H1 (cell line): ENCODE data around the gene GPD1L. TPM values are rescaled to one million over a fixed set of nuclear protein-coding genes. Genes with fewer than 3 reads are reported as not detected.

ENCODE experiments used
- CTCF ChIA-PET: fragments of 300-600 bp; sonication (Branson Sonifier 250); formaldehyde crosslinking; loops from one replicate; lab custom pipeline; 2021; ENCODE audit not compliant: partially characterized antibody; lab: Charles Lee
- POLR2A ChIA-PET: fragments of 300-600 bp; sonication (Branson Sonifier 250); formaldehyde crosslinking; loops from one replicate; lab custom pipeline; 2021; ENCODE audit warnings: inconsistent platforms; ENCODE audit not compliant: partially characterized antibody; lab: Charles Lee
- DNase-seq, 2 experiments: peaks; one replicate each; pipeline versions ENCODE4 v3.0.0 to v3.0.0-alpha.2; 2010 to 2022; ENCODE audit warnings: low spot score in 2 of 2, low read depth in 1 of 2, mixed read lengths in 1 of 2
- FAIRE-seq: peaks from 2 replicates; lab custom pipeline; 2011; peaks lifted over from hg19 to GRCh38; lab: Jason Lieb, UNC
- H2AFZ ChIP-seq: 2 replicates; pipeline ENCODE4 v1.8.1; 2012; ENCODE audit warnings: low read length, inconsistent platforms
- H2AK5ac ChIP-seq: 2 replicates; pipeline ENCODE4 v1.6.1; 2013; ENCODE audit warnings: low read depth, low read length
- H2BK120ac ChIP-seq: replicated peaks from 2 replicates; pipeline ENCODE3; 2013; ENCODE audit warnings: low read depth, low read length, inconsistent platforms
- H2BK12ac ChIP-seq: 2 replicates; pipeline ENCODE4 v1.6.1; 2013; ENCODE audit warnings: low read depth, low read length
- H2BK15ac ChIP-seq: 2 replicates; pipeline ENCODE4 v1.6.1; 2013; ENCODE audit warnings: low read length
- H2BK20ac ChIP-seq: 2 replicates; pipeline ENCODE4 v1.6.1; 2013; ENCODE audit warnings: low read length
- H2BK5ac ChIP-seq: 2 replicates; pipeline ENCODE4 v1.6.1; 2013; ENCODE audit warnings: low read depth, low read length
- H3K14ac ChIP-seq: 2 replicates; pipeline ENCODE4 v1.6.1; 2013; ENCODE audit warnings: inconsistent platforms; ENCODE audit not compliant: insufficient read length
- H3K18ac ChIP-seq: 2 replicates; pipeline ENCODE4 v1.6.1; 2013; ENCODE audit warnings: low read length; ENCODE audit errors: extremely low read depth
- H3K23ac ChIP-seq: 2 replicates; pipeline ENCODE4 v1.6.1; 2013; ENCODE audit warnings: inconsistent platforms; ENCODE audit not compliant: insufficient read length
- H3K23me2 ChIP-seq: 2 replicates; pipeline ENCODE4 v1.6.1; 2013; ENCODE audit warnings: low read depth, low read length
- H3K27ac ChIP-seq: 2 replicates; pipeline ENCODE4 v1.6.1; 2011; ENCODE audit warnings: low read depth, low read length, inconsistent platforms
- H3K27me3 ChIP-seq, 4 experiments: replicated peaks in 1 of 4; 1 replicate in 1 of 4; 2 replicates in 3 of 4; pipeline versions ENCODE4 v1.6.1 to v1.8.1; 2011 to 2013; ENCODE audit warnings: low read length in 3 of 4, mild to moderate bottlenecking in 3 of 4, inconsistent platforms in 2 of 4, mixed read lengths in 2 of 4, moderate library complexity in 1 of 4; ENCODE audit not compliant: control insufficient read depth in 3 of 4, insufficient read depth in 3 of 4; ENCODE audit errors: extremely low read depth in 1 of 4
- H3K36me3 ChIP-seq, 4 experiments: 2 replicates each; pipeline versions ENCODE4 v1.6.1 to v1.8.1; 2011 to 2013; ENCODE audit warnings: mild to moderate bottlenecking in 4 of 4, low read length in 3 of 4, moderate library complexity in 2 of 4, control low read depth in 1 of 4, inconsistent platforms in 1 of 4; ENCODE audit not compliant: insufficient read depth in 4 of 4, control insufficient read depth in 2 of 4
- H3K4ac ChIP-seq: replicated peaks from 2 replicates; pipeline ENCODE3; 2013; ENCODE audit warnings: low read length, low read depth, mixed read lengths, inconsistent platforms; ENCODE audit not compliant: insufficient read length
- H3K4me1 ChIP-seq, 4 experiments: replicated peaks in 1 of 4; 1 replicate in 1 of 4; 2 replicates in 3 of 4; pipeline versions ENCODE4 v1.6.1 to v1.8.1; 2011 to 2013; ENCODE audit warnings: low read length in 3 of 4, inconsistent platforms in 2 of 4, mixed read lengths in 1 of 4; ENCODE audit not compliant: insufficient read depth in 4 of 4, control insufficient read depth in 3 of 4
- H3K4me2 ChIP-seq, 2 experiments: 2 replicates each; pipeline versions ENCODE4 v1.6.1 to v1.8.1; 2011 to 2013; ENCODE audit warnings: low read depth in 2 of 2, low read length in 2 of 2, control low read depth in 1 of 2, inconsistent platforms in 1 of 2, mild to moderate bottlenecking in 1 of 2; ENCODE audit not compliant: insufficient read depth in 1 of 2
- H3K4me3 ChIP-seq, 4 experiments: fragments of 200-600, 300-600 bp in 1 of 4; sonication (generic), shearing (Covaris generic), sonication (Bioruptor Twin) in 1 of 4; 2 replicates each; pipeline versions ENCODE4 v1.5.1 to v1.8.1; 2011 to 2016; ENCODE audit warnings: low read length in 4 of 4, low read depth in 3 of 4, control low read depth in 2 of 4, inconsistent platforms in 2 of 4, mild to moderate bottlenecking in 2 of 4, mixed read lengths in 1 of 4, moderate library complexity in 1 of 4; ENCODE audit not compliant: insufficient read depth in 2 of 4; ENCODE audit errors: extremely low read depth in 1 of 4
- H3K56ac ChIP-seq: replicated peaks from 2 replicates; pipeline ENCODE3; 2013; ENCODE audit warnings: low read depth, mild to moderate bottlenecking, mixed read lengths, low read length, inconsistent platforms; ENCODE audit not compliant: insufficient read length
- H3K79me1 ChIP-seq: 2 replicates; pipeline ENCODE4 v1.6.1; 2013; ENCODE audit warnings: low read depth, low read length, control low read depth
- H3K79me2 ChIP-seq, 2 experiments: 2 replicates each; pipeline versions ENCODE4 v1.6.1 to v1.8.1; 2012 to 2013; ENCODE audit warnings: low read length in 2 of 2, mild to moderate bottlenecking in 2 of 2, inconsistent platforms in 1 of 2; ENCODE audit not compliant: insufficient read depth in 2 of 2, control insufficient read depth in 1 of 2
- H3K9ac ChIP-seq, 4 experiments: replicated peaks in 1 of 4; 1 replicate in 1 of 4; 2 replicates in 3 of 4; pipeline versions ENCODE4 v1.6.1 to v1.8.1; 2011 to 2013; ENCODE audit warnings: low read depth in 3 of 4, low read length in 3 of 4, control low read depth in 2 of 4, mild to moderate bottlenecking in 2 of 4, moderate library complexity in 2 of 4, inconsistent platforms in 1 of 4; ENCODE audit errors: extremely low read depth in 1 of 4
- H3K9me3 ChIP-seq, 2 experiments: 2 replicates each; pipeline versions ENCODE4 v1.6.1 to v1.8.1; 2012 to 2013; ENCODE audit warnings: mild to moderate bottlenecking in 2 of 2, moderate library complexity in 2 of 2, control low read depth in 1 of 2, inconsistent platforms in 1 of 2, low read depth in 1 of 2, low read length in 1 of 2, mixed read lengths in 1 of 2; ENCODE audit not compliant: insufficient read depth in 2 of 2
- H4K20me1 ChIP-seq, 2 experiments: replicated peaks in 1 of 2; 2 replicates each; pipeline versions ENCODE3 to v1.8.1; 2011 to 2013; ENCODE audit warnings: inconsistent platforms in 2 of 2, low read length in 2 of 2, mild to moderate bottlenecking in 1 of 2; ENCODE audit not compliant: insufficient read depth in 2 of 2, control insufficient read depth in 1 of 2
- H4K5ac ChIP-seq: 2 replicates; pipeline ENCODE4 v1.6.1; 2013; ENCODE audit warnings: low read length, low read depth, mixed read lengths, inconsistent platforms; ENCODE audit not compliant: insufficient read length
- H4K8ac ChIP-seq: 2 replicates; pipeline ENCODE4 v1.8.0; 2013; ENCODE audit warnings: mild to moderate bottlenecking, moderate library complexity, low read length, inconsistent platforms; ENCODE audit not compliant: insufficient read depth; ENCODE audit errors: extremely low read depth
- H4K91ac ChIP-seq: replicated peaks from 2 replicates; pipeline ENCODE3; 2013; ENCODE audit warnings: low read length, mixed read lengths, inconsistent platforms; ENCODE audit not compliant: insufficient read length
- BCL11A ChIP-seq, 2 experiments: IDR thresholded peaks; one replicate each; pipeline ENCODE4 v1.6.1; 2011; ENCODE audit warnings: low read depth in 2 of 2, low read length in 2 of 2, mild to moderate bottlenecking in 2 of 2
- CEBPB ChIP-seq: IDR thresholded peaks from 2 replicates; pipeline ENCODE4 v1.6.1; 2012; ENCODE audit warnings: low read depth, low read length
- CHD1 ChIP-seq: IDR thresholded peaks from 2 replicates; pipeline ENCODE4 v1.6.1; 2012; ENCODE audit warnings: low read depth, low read length, improper control_type of control experiment
- CTBP2 ChIP-seq: IDR thresholded peaks from 2 replicates; pipeline ENCODE4 v1.7.0; 2011; ENCODE audit warnings: borderline replicate concordance, mild to moderate bottlenecking, moderate library complexity, mixed read lengths, low read length; ENCODE audit not compliant: insufficient read depth, insufficient read length
- EGR1 ChIP-seq: IDR thresholded peaks from 2 replicates; pipeline ENCODE4 v1.6.1; 2011; ENCODE audit warnings: low read depth, low read length, borderline replicate concordance
- FOSL1 ChIP-seq: IDR thresholded peaks from 2 replicates; pipeline ENCODE4 v1.6.1; 2011; ENCODE audit warnings: mild to moderate bottlenecking, low read depth, low read length, moderate library complexity; ENCODE audit not compliant: insufficient read depth
- JUN ChIP-seq: IDR thresholded peaks from 2 replicates; pipeline ENCODE4 v1.6.1; 2011; ENCODE audit warnings: low read depth, mild to moderate bottlenecking, improper control_type of control experiment, low read length
- KDM1A ChIP-seq: fragments of 200-600, 300-600 bp; sonication (generic); IDR thresholded peaks from 2 replicates; pipeline ENCODE4 v1.7.1; 2016; ENCODE audit warnings: mild to moderate bottlenecking, low read length, borderline replicate concordance
- MAX ChIP-seq: IDR thresholded peaks from 2 replicates; pipeline ENCODE4 v1.6.1; 2012; ENCODE audit warnings: inconsistent platforms
- PHF8 ChIP-seq: fragments of 200-600 bp; sonication (generic); conservative IDR thresholded peaks from 2 replicates; pipeline ENCODE4 v1.7.1; 2012; ENCODE audit warnings: low read depth, mild to moderate bottlenecking, inconsistent platforms, low read length, moderate library complexity
- POU5F1 ChIP-seq: IDR thresholded peaks from 2 replicates; pipeline ENCODE4 v1.6.1; 2011; ENCODE audit warnings: low read depth, mild to moderate bottlenecking, low read length, moderate library complexity
- SIRT6 ChIP-seq: IDR thresholded peaks from one replicate; pipeline ENCODE4 v1.7.1; 2012; ENCODE audit warnings: low read length, inconsistent platforms
- SRF ChIP-seq: IDR thresholded peaks from 2 replicates; pipeline ENCODE4 v1.6.1; 2011; ENCODE audit warnings: mild to moderate bottlenecking, low read depth, low read length, moderate library complexity
- TAF7 ChIP-seq: optimal IDR thresholded peaks from 2 replicates; pipeline ENCODE3; 2011; ENCODE audit warnings: low read depth, mild to moderate bottlenecking, inconsistent platforms, low read length, moderate library complexity, borderline replicate concordance
- TBP ChIP-seq: IDR thresholded peaks from 2 replicates; pipeline ENCODE4 v1.6.1; 2011; ENCODE audit warnings: low read depth, low read length, improper control_type of control experiment
- WGBS, 2 experiments: shearing (Covaris generic) in 1 of 2; methylation state at CpG; one replicate each; pipeline versions ENCODE4 v1.1.6 to v1.1.7; 2013 to 2015; ENCODE audit warnings: low lambda C conversion rate in 2 of 2, mixed read lengths in 2 of 2, inconsistent platforms in 1 of 2, low coverage in 1 of 2, missing lambda C conversion rate in 1 of 2; ENCODE audit not compliant: insufficient replicate concordance in 2 of 2, insufficient coverage in 1 of 2, insufficient read length in 1 of 2; ENCODE audit errors: extremely low coverage in 1 of 2, missing lambda C conversion rate in 1 of 2; 5-methylcytosine and 5-hydroxymethylcytosine counted together
- polyA plus RNA-seq, 7 experiments: library from polyadenylated mRNA; depleted of rRNA in 3 of 7; stranded (reverse) in 5 of 7; unstranded in 2 of 7; fragments of >200 nt in 5 of 7; fragments of 200-250 nt in 2 of 7; gene quantifications; 1 replicate in 5 of 7; 2 replicates in 1 of 7; 4 replicates in 1 of 7; pipeline versions ENCODE4 v1.2.1 to v1.2.3, GENCODE V29; 2011 to 2013; ENCODE audit warnings: missing spikeins in 2 of 7, mixed read lengths in 2 of 7
- total RNA-seq: library from RNA; stranded (reverse); fragmentation: NEBNext Ultra II Directional; extraction: Animal tissue kit (Norgen Biotek cat#: 25700); gene quantifications from 2 replicates; pipeline ENCODE4 v1.2.1, GENCODE V29; 2021

GPD1L gene
- total and polyA plus RNA-seq, 2 of the 8 experiments (the other 6 are each of a cell fraction or from before 2014, with no cell fraction given), result 2.4 to 8.4 TPM

GRCh38 chr3:32097768-32098167 is 8.7 kb upstream of the GPD1L start:
- Histone ChIP-seq H3K23ac (no peak overlapping the region), H2BK20ac (no peak overlapping the region), H3K9ac (no peak overlapping the region), H3K4me3 (no peak overlapping the region), H3K36me3 (no peaks in the 10 kb centered on the region), H3K4me2 (no peak overlapping the region), H3K14ac (no peak overlapping the region), H3K4ac (no peak overlapping the region), H3K79me2 (no peaks in the 10 kb centered on the region), H4K91ac (no peak overlapping the region), H2BK15ac (no peak overlapping the region), H3K9me3 (peaks cover 17 to 21% of the 10 kb centered on the region in 2 experiments), H3K79me1 (no peaks in the 10 kb centered on the region), H3K18ac (no peak overlapping the region), H2AFZ (no peak overlapping the region), H4K8ac (no peak overlapping the region), H3K56ac (no peak overlapping the region), H4K5ac (no peak overlapping the region), H3K4me1 (no peaks in the 10 kb centered on the region), H3K27ac (no peak overlapping the region), H2BK120ac (no peak overlapping the region), H2BK5ac (no peak overlapping the region), H2AK5ac (no peak overlapping the region), H2BK12ac (no peak overlapping the region), H3K23me2 (no peaks in the 10 kb centered on the region), H4K20me1 (no peaks in the 10 kb centered on the region), H3K27me3 (no peaks in the 10 kb centered on the region)
- DNase-seq, result no peak
- ChIA-PET CTCF (no interaction called here), POLR2A (no interaction called here)
- WGBS, 2 experiments, result 83% methylated on average over 1 of the region's 1 CpG; no CpG with 5 or more reads in 1 of the 2 experiments
- FAIRE-seq, result no peak
- no peak for TF ChIP-seq TAF7
- TF ChIP-seq POU5F1, result no peak
- TF ChIP-seq BCL11A (IDR thresholded peaks at IDR 0.05; ENCODE audit: low read depth in 2 of 2, low read length in 2 of 2), result no peak
- no peak for TF ChIP-seq EGR1
- TF ChIP-seq SIRT6, result no peak
- TF ChIP-seq MAX, result no peak
- no peak for TF ChIP-seq SRF
- TF ChIP-seq PHF8, result no peak
- no peak for TF ChIP-seq CEBPB
- no peak for TF ChIP-seq CHD1
- no peak for TF ChIP-seq TBP
- no peak for TF ChIP-seq JUN
- no peak for TF ChIP-seq CTBP2
- TF ChIP-seq FOSL1, result no peak
- TF ChIP-seq KDM1A, result no peak
